ENCODE results near the gene RDM1.
"Not testable (repeated sequence)": the region's sequence is repeated elsewhere in the genome, so short reads cannot be mapped to it uniquely, and the experiment has no call there.

Gene RDM1

GRCh38 chr17:35897772-35898171, 32.8 kb downstream of the RDM1 start:
- not testable (repeated sequence) for DNase-seq

- DNase-seq = no peak
Observed at GRCh38 chr17:35895636-35896587, 34.7 kb downstream of the RDM1 start.

- DNase-seq = no peak
Observed at GRCh38 chr17:35894206-35894605, 36.4 kb downstream of the RDM1 start.

- DNase-seq = no peak
Observed at GRCh38 chr17:35893751-35894150, 36.8 kb downstream of the RDM1 start.

GRCh38 chr17:35892091-35893035, 38.2 kb downstream of the RDM1 start:
- no peak for DNase-seq

- DNase-seq = no peak
Observed at GRCh38 chr17:35891269-35891668, 39.3 kb downstream of the RDM1 start.

GRCh38 chr17:35890774-35891155, 39.8 kb downstream of the RDM1 start:
- DNase-seq = no peak

GRCh38 chr17:35889818-35890773, 40.5 kb downstream of the RDM1 start:
- no peak for DNase-seq

- no peak for DNase-seq
Observed at GRCh38 chr17:35889241-35889640, 41.3 kb downstream of the RDM1 start.

- peak; percentile 43 for DNase-seq
Observed at GRCh38 chr17:35879773-35880654, 50.6 kb downstream of the RDM1 start, which contains the start of gene CCL5. Gene CCL5, minus strand, starts transcription at chr17:35880360.

- no peak for DNase-seq
Observed at GRCh38 chr17:35878361-35878760, 52.2 kb downstream of the RDM1 start.

GRCh38 chr17:35877345-35878029, 53.1 kb downstream of the RDM1 start:
- DNase-seq = no peak

- no peak for DNase-seq
Observed at GRCh38 chr17:35876534-35876933, 54.0 kb downstream of the RDM1 start.

GRCh38 chr17:35875800-35876139, 54.8 kb downstream of the RDM1 start:
- no peak for DNase-seq

- DNase-seq = no peak
Observed at GRCh38 chr17:35875072-35875799, 55.3 kb downstream of the RDM1 start.

- no peak for DNase-seq
Observed at GRCh38 chr17:35872196-35872980, 58.2 kb downstream of the RDM1 start.

- DNase-seq = no peak
Observed at GRCh38 chr17:35870906-35871819, 59.4 kb downstream of the RDM1 start.

- DNase-seq = no peak
Observed at GRCh38 chr17:35868737-35869136, 61.8 kb downstream of the RDM1 start, which contains the start of gene HEATR9. Gene HEATR9, minus strand, starts transcription at chr17:35868891. Its CDS starts 149 bp downstream, at chr17:35868742.

Data from RPMI8226 (cell line).